Panc1 (cell line): ENCODE results near the gene CADPS2. TPM values are rescaled to one million over a fixed set of nuclear protein-coding genes. Genes with fewer than 3 reads are reported as not detected.

Experiments
- ATAC-seq: fragments of 200-7000 bp; cut with Tn5 transposase; 2 replicates; pipeline ENCODE4 v1.9.1; 2020; ENCODE audit warnings: mild to moderate bottlenecking, moderate library complexity
- BruUV-seq: library from RNA; stranded (reverse); fragments of 400-500 nt; replicated peaks from 2 replicates; lab custom pipeline; 2021; lab: Mats Ljungman, UMichigan
- CTCF ChIA-PET: fragments of 300-600 bp; sonication (Branson Sonifier 250); formaldehyde crosslinking; loops from one replicate; lab custom pipeline; 2022; ENCODE audit warnings: antibody characterized with exemption; lab: Charles Lee
- POLR2A ChIA-PET: fragments of 300-600 bp; sonication (Branson Sonifier 250); formaldehyde crosslinking; loops from one replicate; lab custom pipeline; 2022; ENCODE audit warnings: antibody characterized with exemption; lab: Charles Lee
- DNase-seq: peaks from one replicate; pipeline ENCODE4 v3.0.0-alpha.2; 2010; ENCODE audit warnings: low read depth, low spot score
- H3K27ac ChIP-seq: 2 replicates; pipeline ENCODE4 v1.5.1; 2011; ENCODE audit warnings: mild to moderate bottlenecking, low read length, inconsistent platforms
- H3K27me3 ChIP-seq: fragments of 200-500 bp; sonication (Bioruptor generic); 2 replicates; pipeline ENCODE4 v1.6.0; 2014; ENCODE audit warnings: low read length, inconsistent platforms; ENCODE audit not compliant: control insufficient read depth, insufficient read depth
- H3K36me3 ChIP-seq: fragments of 200-500 bp; sonication (Bioruptor generic); 2 replicates; pipeline ENCODE4 v1.5.1; 2014; ENCODE audit warnings: inconsistent platforms, mild to moderate bottlenecking, low read length, moderate library complexity; ENCODE audit not compliant: control insufficient read depth, insufficient read depth
- H3K4me1 ChIP-seq: 2 replicates; pipeline ENCODE4 v1.5.1; 2011; ENCODE audit warnings: inconsistent platforms, mild to moderate bottlenecking, low read length, moderate library complexity; ENCODE audit not compliant: control insufficient read depth, insufficient read depth
- H3K4me3 ChIP-seq, 2 experiments: 2 replicates each; pipeline ENCODE4 v1.5.1; 2011 to 2012; ENCODE audit warnings: low read depth in 2 of 2, low read length in 2 of 2, mild to moderate bottlenecking in 2 of 2, inconsistent platforms in 1 of 2, moderate library complexity in 1 of 2
- H3K9me3 ChIP-seq: fragments of 200-500 bp; sonication (Bioruptor generic); 2 replicates; pipeline ENCODE4 v1.5.1; 2014; ENCODE audit warnings: low read depth, mild to moderate bottlenecking, inconsistent platforms, low read length, moderate library complexity; ENCODE audit not compliant: control insufficient read depth, insufficient read depth
- CTCF ChIP-seq: fragments of 450-650 bp; IDR thresholded peaks from 2 replicates; pipeline ENCODE4 v1.5.1; 2017; ENCODE audit warnings: mild to moderate bottlenecking
- POLR2AphosphoS5 ChIP-seq: IDR thresholded peaks from 2 replicates; pipeline ENCODE4 v1.6.1; 2012; ENCODE audit warnings: mild to moderate bottlenecking, low read depth, low read length, moderate library complexity
- REST ChIP-seq, 2 experiments: IDR thresholded peaks; 2 replicates each; pipeline ENCODE4 v1.6.1; 2011 to 2012; ENCODE audit warnings: low read depth in 2 of 2, control low read depth in 1 of 2, low read length in 1 of 2, mild to moderate bottlenecking in 1 of 2, moderate library complexity in 1 of 2; ENCODE audit not compliant: insufficient read depth in 1 of 2
- SIN3A ChIP-seq: IDR thresholded peaks from 2 replicates; pipeline ENCODE4 v1.6.1; 2012; ENCODE audit warnings: low read depth, mild to moderate bottlenecking, low read length, moderate library complexity, borderline replicate concordance; ENCODE audit not compliant: insufficient read depth
- TCF7L2 ChIP-seq: IDR thresholded peaks from 2 replicates; pipeline ENCODE4 v1.6.1; 2011; ENCODE audit warnings: mild to moderate bottlenecking, low read depth, low read length, inconsistent platforms
- in situ Hi-C: cut with HindIII; loops from 2 replicates; pipeline ENCODE4 v1.10.0; 2016; ENCODE audit warnings: low sequenced_read_pairs, low pct_unique_long_range_greater_than_20kb
- intact Hi-C: fragments of 100-400 bp; cut with micrococcal nuclease; formaldehyde crosslinking; loops from one replicate; pipeline ENCODE4 v1.10.0; 2022; ENCODE audit not compliant: unreplicated experiment
- total RNA-seq: library from RNA; stranded (reverse); gene quantifications from one replicate; pipeline ENCODE4 v1.2.1, GENCODE V29; 2021; ENCODE audit not compliant: unreplicated experiment

CADPS2 gene
- total RNA-seq, 1 experiment from 2014 or later, result 1.6 TPM

DNA sequence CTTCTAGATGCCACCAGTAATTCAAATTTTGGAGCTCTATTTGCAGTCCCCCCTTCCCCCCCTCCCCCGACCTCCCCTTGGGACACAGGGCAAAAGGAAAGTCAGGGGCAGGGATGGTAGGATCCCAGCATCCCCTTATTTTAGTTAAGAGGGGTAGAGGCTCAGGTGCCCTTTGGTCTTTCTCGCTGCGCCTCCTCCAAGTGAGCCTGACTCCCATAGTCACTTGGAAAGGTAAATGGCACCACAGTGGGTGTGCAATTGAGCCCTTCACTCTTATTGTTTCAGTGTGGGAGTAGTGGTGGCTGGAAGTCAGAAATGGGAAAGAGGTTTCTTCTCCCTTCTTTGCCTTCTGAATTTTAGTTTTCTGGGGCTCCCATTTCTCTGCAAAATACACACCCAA is 573.5 kb downstream of the CADPS2 start:
- intact Hi-C loops, result no loop called here
- H3K4me3 ChIP-seq, result no peak overlapping the region
- BruUV-seq, result no TSS peak
- ChIA-PET POLR2A (no interaction called here), CTCF (no interaction called here)
- peaks cover 3% of the 10 kb centered on the region; the same call in 1 of the 2 replicates for H3K4me1 ChIP-seq
- DNase-seq, result no peak
- in situ Hi-C loops, result no loop called here
- no peaks in the 10 kb centered on the region for H3K36me3 ChIP-seq
- peaks cover 56% of the 10 kb centered on the region for H3K27me3 ChIP-seq
- no peak for ATAC-seq
- no peaks in the 10 kb centered on the region for H3K9me3 ChIP-seq
- TF ChIP-seq TCF7L2, result no peak
- no peak for TF ChIP-seq POLR2AphosphoS5
- TF ChIP-seq SIN3A, result no peak
- no peak for TF ChIP-seq REST (IDR thresholded peaks at IDR 0.05; ENCODE audit: insufficient read depth in 1 of 2, low read depth in 2 of 2, low read length in 1 of 2)
- TF ChIP-seq CTCF, result no peak
- H3K27ac ChIP-seq, result no peak overlapping the region

GRCh38 chr7:122311734-122312450 is 574.4 kb downstream of the CADPS2 start:
- BruUV-seq, result no TSS peak
- Histone ChIP-seq H3K36me3 (no peaks in the 10 kb centered on the region), H3K27me3 (peaks cover 51% of the 10 kb centered on the region), H3K4me3 (no peak overlapping the region), H3K4me1 (no peaks in the 10 kb centered on the region; the same call in 1 of the 2 replicates), H3K9me3 (no peaks in the 10 kb centered on the region), H3K27ac (no peak overlapping the region)
- DNase-seq (no peak), ATAC-seq (no peak)
- CTCF ChIA-PET, result no interaction called here
- intact Hi-C loops, result no loop called here
- TF ChIP-seq REST (IDR thresholded peaks at IDR 0.05; ENCODE audit: insufficient read depth in 1 of 2, low read depth in 2 of 2, low read length in 1 of 2) (no peak), POLR2AphosphoS5 (no peak), TCF7L2 (no peak), CTCF (no peak), SIN3A (no peak)
- in situ Hi-C loops, result no loop called here
- POLR2A ChIA-PET, result no interaction called here
